Psoas muscle (tissue), 8 donors: ENCODE measurements around the gene SMYD3. TPM values are rescaled to one million over a fixed set of nuclear protein-coding genes. Genes with fewer than 3 reads are reported as not detected.

Source experiments
- ATAC-seq, 4 donors: fragments of 200-7000 bp; cut with Tn5 transposase; one replicate each; pipeline ENCODE4 v1.9.1; 2020; ENCODE audit warnings: moderate library complexity in 3 of 4, mild to moderate bottlenecking in 2 of 4
- DNase-seq, 2 donors: peaks; one replicate each; pipeline ENCODE4 v3.0.0-alpha.2; 2020
- H3K27ac ChIP-seq: fragments of 200-600 bp; one replicate; pipeline ENCODE4 v1.8.0; 2022
- H3K27me3 ChIP-seq, 3 donors: fragments of 200-600 bp in 1 of 3; one replicate each; pipeline versions ENCODE4 v1.6.1 to v1.8.0; 2013 to 2022; ENCODE audit warnings: low read length in 2 of 3, mild to moderate bottlenecking in 2 of 3, moderate library complexity in 1 of 3; ENCODE audit not compliant: insufficient read depth in 3 of 3
- H3K36me3 ChIP-seq, 2 donors: fragments of 200-600 bp in 1 of 2; one replicate each; pipeline versions ENCODE4 v1.6.1 to v1.8.0; 2013 to 2022; ENCODE audit warnings: low read depth in 1 of 2, mild to moderate bottlenecking in 1 of 2, moderate library complexity in 1 of 2; ENCODE audit not compliant: insufficient read depth in 1 of 2
- H3K4me1 ChIP-seq: fragments of 200-600 bp; one replicate; pipeline ENCODE4 v1.8.0; 2022
- H3K4me3 ChIP-seq: fragments of 200-600 bp; one replicate; pipeline ENCODE4 v1.8.0; 2022; ENCODE audit warnings: mild to moderate bottlenecking
- H3K9me3 ChIP-seq: fragments of 200-600 bp; one replicate; pipeline ENCODE4 v1.8.0; 2022
- WGBS, 3 donors: extraction: QIAGEN DNeasy Blood & Tissue Kit; methylation state at CpG; one replicate each; pipeline versions ENCODE4 v1.1.6 to v1.1.7; 2013; 5-methylcytosine and 5-hydroxymethylcytosine counted together
- intact Hi-C, 2 donors: fragments of 100-400 bp; cut with DNase I; formaldehyde crosslinking; loops; one replicate each; pipeline versions ENCODE4 v1.11.0 to v1.14.2; 2022
- polyA plus RNA-seq, 3 donors: library from polyadenylated mRNA; stranded (reverse); fragments of 200-250 nt; gene quantifications; one replicate each; pipeline ENCODE4 v1.2.3, GENCODE V29; 2013
- total RNA-seq, 4 donors: library from RNA; stranded (reverse); fragmentation: NEBNext Ultra II Directional in 2 of 4; extraction: Animal tissue kit (Norgen Biotek cat#: 25700) in 2 of 4; gene quantifications; one replicate each; pipeline versions ENCODE4 v1.2.1 to v1.2.4, GENCODE V29; 2021 to 2023
- TF ChIP-seq, protein P1 (sequence below): fragments of 200-600 bp; IDR thresholded peaks from one replicate; pipeline ENCODE4 v1.8.0; 2022; ENCODE audit warnings: antibody characterized with exemption
- donor health status: healthy with polysubstance abuse.
- donor health status: DM: no; HTN: no; CAD: no; lungs with moderate emphysema.
- donor health status: Bipolar disorder and iron deficiency.
- donor health status: healthy.
- donor health status: DM: yes; HTN: yes; CAD: no.
- donor health status: DM: no; HTN: no; CAD: no.
- donor health status: DM: no; HTN: no; CAD: no.
- donor health status: DM: yes; HTN: yes; CAD: no.

SMYD3 gene
- total and polyA plus RNA-seq, 7 donors = 2.9 to 6.4 (median 4.9) TPM

GRCh38 chr1:245702346-245702745 is 804.7 kb downstream of the SMYD3 start:
- H3K36me3 ChIP-seq = no peaks in the 10 kb centered on the region
- TF ChIP-seq, protein P1, sequence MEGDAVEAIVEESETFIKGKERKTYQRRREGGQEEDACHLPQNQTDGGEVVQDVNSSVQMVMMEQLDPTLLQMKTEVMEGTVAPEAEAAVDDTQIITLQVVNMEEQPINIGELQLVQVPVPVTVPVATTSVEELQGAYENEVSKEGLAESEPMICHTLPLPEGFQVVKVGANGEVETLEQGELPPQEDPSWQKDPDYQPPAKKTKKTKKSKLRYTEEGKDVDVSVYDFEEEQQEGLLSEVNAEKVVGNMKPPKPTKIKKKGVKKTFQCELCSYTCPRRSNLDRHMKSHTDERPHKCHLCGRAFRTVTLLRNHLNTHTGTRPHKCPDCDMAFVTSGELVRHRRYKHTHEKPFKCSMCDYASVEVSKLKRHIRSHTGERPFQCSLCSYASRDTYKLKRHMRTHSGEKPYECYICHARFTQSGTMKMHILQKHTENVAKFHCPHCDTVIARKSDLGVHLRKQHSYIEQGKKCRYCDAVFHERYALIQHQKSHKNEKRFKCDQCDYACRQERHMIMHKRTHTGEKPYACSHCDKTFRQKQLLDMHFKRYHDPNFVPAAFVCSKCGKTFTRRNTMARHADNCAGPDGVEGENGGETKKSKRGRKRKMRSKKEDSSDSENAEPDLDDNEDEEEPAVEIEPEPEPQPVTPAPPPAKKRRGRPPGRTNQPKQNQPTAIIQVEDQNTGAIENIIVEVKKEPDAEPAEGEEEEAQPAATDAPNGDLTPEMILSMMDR = no peak
- ATAC-seq (no peak), DNase-seq (no peak)
- no peaks in the 10 kb centered on the region for H3K9me3 ChIP-seq
- H3K27ac ChIP-seq = no peak overlapping the region
- WGBS, 3 donors = 91 to 97% (median 96%) methylated on average over 13 of the region's 13 CpGs
- no peak overlapping the region for H3K4me3 ChIP-seq
- H3K4me1 ChIP-seq = no peaks in the 10 kb centered on the region
- peaks cover 0 to 3% (median 0%) of the 10 kb centered on the region in 3 donors for H3K27me3 ChIP-seq
- intact Hi-C loops = no loop called here

GRCh38 chr1:245701631-245702030 is 805.4 kb downstream of the SMYD3 start:
- Histone ChIP-seq H3K27me3 (peaks cover 0 to 3% (median 0%) of the 10 kb centered on the region in 3 donors), H3K27ac (no peak overlapping the region), H3K36me3 (no peaks in the 10 kb centered on the region), H3K4me1 (no peaks in the 10 kb centered on the region), H3K4me3 (no peak overlapping the region), H3K9me3 (no peaks in the 10 kb centered on the region)
- WGBS, 3 donors = 79 to 81% (median 79%) methylated on average over 7 of the region's 7 CpGs
- no peak for DNase-seq
- intact Hi-C loops = no loop called here
- TF ChIP-seq, protein P1 = no peak
- ATAC-seq = no peak

DNA sequence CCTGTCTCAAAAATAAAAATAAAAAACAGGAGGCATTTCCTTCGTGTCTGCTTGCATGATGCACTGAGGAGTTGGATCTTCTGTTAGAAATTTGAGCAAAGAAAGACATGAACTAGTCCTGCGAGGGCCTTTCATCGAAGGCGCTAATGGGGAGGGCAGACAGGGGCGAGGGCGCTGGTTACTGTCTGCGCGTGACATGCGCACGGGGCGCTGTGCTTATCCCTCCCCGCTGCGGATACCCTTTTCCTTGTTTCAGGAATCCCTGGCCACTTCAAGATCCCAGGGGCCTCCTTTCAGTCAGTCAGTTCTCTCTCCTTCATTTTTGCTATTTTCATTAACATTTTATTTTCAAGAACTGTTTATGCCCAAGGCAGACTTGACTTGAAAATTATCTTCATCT is 806.4 kb downstream of the SMYD3 start:
- 93 to 96% (median 94%) methylated on average over 13 of the region's 13 CpGs for WGBS, 3 donors

More for the DNA sequence above, 806.4 kb downstream of the SMYD3 start:
- no peaks in the 10 kb centered on the region for H3K4me1 ChIP-seq
- ATAC-seq (no peak), DNase-seq (no peak)
- TF ChIP-seq, protein P1 = no peak
- H3K9me3 ChIP-seq = no peaks in the 10 kb centered on the region
- H3K4me3 ChIP-seq = no peak overlapping the region
- peaks cover 0 to 3% (median 0%) of the 10 kb centered on the region in 3 donors for H3K27me3 ChIP-seq
- no peak overlapping the region for H3K27ac ChIP-seq
- H3K36me3 ChIP-seq = no peaks in the 10 kb centered on the region
- intact Hi-C loops = no loop called here

Other genes starting within 250 kb of the SMYD3 start
- gene TFB2M, start 59.0 kb upstream of the SMYD3 start, total RNA-seq = 10 to 100 TPM; 12.8 to 19.3 (median 15.0) TPM
- 10 to 100 TPM; 20.1 to 39.0 (median 23.2) TPM for gene TFB2M, start 59.0 kb upstream of the SMYD3 start, polyA plus RNA-seq
- 10 to 100 TPM; 17.3 to 64.8 (median 30.9) TPM for gene CNST, start 59.2 kb upstream of the SMYD3 start, total RNA-seq
- 10 to 100 TPM in 2 of 3 donors, 1 to 10 TPM in 1; 9.7 to 56.7 (median 15.9) TPM for gene CNST, start 59.2 kb upstream of the SMYD3 start, polyA plus RNA-seq
- 10 to 100 TPM; 22.6 to 41.8 (median 38.5) TPM for gene SCCPDH, start 217.1 kb upstream of the SMYD3 start, total RNA-seq
- gene SCCPDH, start 217.1 kb upstream of the SMYD3 start, polyA plus RNA-seq = 10 to 100 TPM; 28.3 to 50.8 (median 44.3) TPM